GM21737 (cell line): ENCODE results near the gene GADD45A.

ENCODE experiments used
- ATAC-seq: cut with Tn5 transposase; IDR thresholded peaks from one replicate; pipeline ENCODE4 v1.9.1; 2021; ENCODE audit warnings: mild to moderate bottlenecking, moderate library complexity; ENCODE audit not compliant: unreplicated experiment

The GADD45A gene

GRCh38 chr1:67666636-67667035 lies 18.4 kb upstream of the GADD45A start:
- no peak for ATAC-seq

- no peak for ATAC-seq
These were observed 16.3 kb upstream of the GADD45A start for GRCh38 chr1:67668660-67669059.

- ATAC-seq: no peak
These were observed 12.7 kb upstream of the GADD45A start for GRCh38 chr1:67672260-67672803.

- ATAC-seq: no peak
These were observed 11.4 kb upstream of the GADD45A start for GRCh38 chr1:67673468-67674201.

GRCh38 chr1:67674260-67675011 lies 10.6 kb upstream of the GADD45A start:
- no peak for ATAC-seq

GRCh38 chr1:67675800-67676199 lies 9.2 kb upstream of the GADD45A start:
- ATAC-seq: no peak

GRCh38 chr1:67676287-67676686 lies 8.7 kb upstream of the GADD45A start:
- ATAC-seq: no peak

- ATAC-seq: no peak
These were observed 8.1 kb upstream of the GADD45A start for GRCh38 chr1:67676946-67677345.

- ATAC-seq: no peak
These were observed 7.6 kb upstream of the GADD45A start for GRCh38 chr1:67677408-67677807.

- ATAC-seq: no peak
These were observed 7.1 kb upstream of the GADD45A start for GRCh38 chr1:67677930-67678329.

GRCh38 chr1:67679691-67680090 lies 5.3 kb upstream of the GADD45A start:
- ATAC-seq: no peak

- ATAC-seq: no peak
These were observed 4.5 kb upstream of the GADD45A start for GRCh38 chr1:67680486-67680885.

- no peak for ATAC-seq
These were observed 2.3 kb upstream of the GADD45A start for GRCh38 chr1:67682659-67683197.

GRCh38 chr1:67683316-67683715 lies 1.7 kb upstream of the GADD45A start:
- ATAC-seq: no peak

GRCh38 chr1:67683766-67684525 lies 1.1 kb upstream of the GADD45A start:
- no peak for ATAC-seq

- no peak for ATAC-seq
These were observed 405 bp upstream of the GADD45A start for GRCh38 chr1:67684526-67685066.

- peak; percentile 5 for ATAC-seq
These were observed 711 bp downstream of the GADD45A start for GRCh38 chr1:67685558-67686266.

GRCh38 chr1:67686267-67687197 lies 1.5 kb downstream of the GADD45A start:
- ATAC-seq: peak; percentile 26

- ATAC-seq: no peak
These were observed 2.2 kb downstream of the GADD45A start for GRCh38 chr1:67687198-67687545.
